ENCODE measurements around the gene KCNJ11.

DNA sequence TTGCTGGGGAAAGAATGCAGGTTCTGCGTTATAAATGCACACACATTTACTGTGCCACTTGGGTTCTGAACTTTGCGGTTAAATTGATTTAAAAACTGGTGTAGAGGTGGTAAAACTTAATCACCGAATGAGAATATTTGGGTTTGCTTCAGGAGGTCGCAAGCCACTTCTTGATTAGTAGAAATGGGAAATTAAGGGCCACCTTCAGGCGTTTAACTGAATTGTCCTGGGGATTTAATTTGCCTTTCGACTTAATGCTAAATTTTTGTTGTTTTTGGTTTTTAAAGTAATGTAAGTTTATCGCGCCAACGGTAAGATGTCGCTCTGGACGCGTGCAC lies 37.3 kb downstream of the KCNJ11 start:
- no peak for TF ChIP-seq TAF1 (IDR thresholded peaks at IDR 0.05; ENCODE audit: low read depth, low read length)
- no peak for TF ChIP-seq POLR2A (IDR thresholded peaks at IDR 0.05; ENCODE audit: low read depth, low read length)
- TF ChIP-seq PAX5 (IDR thresholded peaks at IDR 0.05; ENCODE audit: insufficient read depth, low read length, severe bottlenecking) = no peak
- TF ChIP-seq POLR2AphosphoS5 (IDR thresholded peaks at IDR 0.05; ENCODE audit: low read depth, low read length) = no peak
- no peak for TF ChIP-seq POU2F2 (IDR thresholded peaks at IDR 0.05; ENCODE audit: low read depth, low read length)
